Measurements from ENCODE around the gene SESN1. TPM values are rescaled to one million over a fixed set of nuclear protein-coding genes. Genes with fewer than 3 reads are reported as not detected.

The SESN1 gene
- total and polyA plus RNA-seq, 3 donors from 2014 or later: 82.0 to 152 (median 132) TPM

- 83 to 89% methylated on average over 4 of the region's 4 CpGs for WGBS, 2 donors
- intact Hi-C loops (cut with DNase I; ENCODE audit: low total_unique reads): no loop called here
- no peaks in the 10 kb centered on the region for H3K9me3 ChIP-seq
- DNase-seq: no peak
- H3K4me3 ChIP-seq: no peak overlapping the region
- no peaks in the 10 kb centered on the region for H3K36me3 ChIP-seq (ENCODE audit: low read depth, missing control alignments)
- no peaks in the 10 kb centered on the region for H3K27me3 ChIP-seq
- peak overlapping the region in 1 of 2 donors; percentile 68 for H3K27ac ChIP-seq
- TF ChIP-seq POLR2A (IDR thresholded peaks at IDR 0.05) (no peak), CTCF (IDR thresholded peaks at IDR 0.05) (no peak)
- H3K4me1 ChIP-seq: peaks cover 29% of the 10 kb centered on the region
These were observed 31.8 kb downstream of the SESN1 start for GRCh38 chr6:109062767-109063352.

DNA sequence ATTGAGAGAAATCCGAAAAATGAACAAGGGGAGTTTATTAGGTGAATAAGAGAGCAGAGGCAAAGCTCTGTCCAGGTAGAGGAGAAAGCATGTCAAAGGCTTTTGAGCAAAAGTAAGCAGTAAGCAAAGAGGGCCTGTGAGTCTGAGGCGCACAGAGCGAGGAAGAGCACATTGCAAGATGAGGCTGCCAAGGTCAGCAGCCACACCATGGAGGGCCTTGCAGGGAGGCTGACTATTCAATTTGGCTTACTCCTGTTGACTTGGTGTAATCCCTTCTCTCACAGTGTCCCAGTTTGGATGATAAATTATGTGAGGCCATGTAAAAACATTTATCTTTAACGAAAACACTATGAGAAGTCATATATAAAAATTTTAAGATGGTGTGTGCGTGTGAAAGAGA lies 32.4 kb downstream of the SESN1 start:
- TF ChIP-seq CTCF (IDR thresholded peaks at IDR 0.05): no peak
- no peak for TF ChIP-seq POLR2A (IDR thresholded peaks at IDR 0.05)
- H3K9me3 ChIP-seq: no peaks in the 10 kb centered on the region
- H3K27me3 ChIP-seq: no peaks in the 10 kb centered on the region
- no peak overlapping the region for H3K4me3 ChIP-seq
- peak; percentile 42 for DNase-seq
- H3K36me3 ChIP-seq (ENCODE audit: low read depth, missing control alignments): no peaks in the 10 kb centered on the region
- intact Hi-C loops (cut with DNase I; ENCODE audit: low total_unique reads): no loop called here
- peaks cover 35% of the 10 kb centered on the region for H3K4me1 ChIP-seq
- peak overlapping the region in 1 of 2 donors; percentile 68 for H3K27ac ChIP-seq
- 51 to 68% methylated on average over 5 of the region's 5 CpGs for WGBS, 2 donors

GRCh38 chr6:109060571-109060970 lies 34.1 kb downstream of the SESN1 start:
- TF ChIP-seq CTCF (IDR thresholded peaks at IDR 0.05) (no peak), POLR2A (IDR thresholded peaks at IDR 0.05) (no peak)
- H3K4me1 ChIP-seq: peaks cover 41% of the 10 kb centered on the region
- intact Hi-C loops (cut with DNase I; ENCODE audit: low total_unique reads): no loop called here

GRCh38 chr6:109059571-109060021 lies 35.0 kb downstream of the SESN1 start:
- Histone ChIP-seq H3K4me1 (peaks cover 41% of the 10 kb centered on the region), H3K27me3 (no peaks in the 10 kb centered on the region), H3K36me3 (ENCODE audit: low read depth, missing control alignments) (no peaks in the 10 kb centered on the region), H3K4me3 (peak overlapping the region in 1 of 2 donors; percentile 1), H3K9me3 (no peaks in the 10 kb centered on the region), H3K27ac (peak overlapping the region; percentile 60 to 68)
- peak in 2 of 3 experiments; percentile 31 to 38 for TF ChIP-seq CTCF (IDR thresholded peaks at IDR 0.05)
- TF ChIP-seq POLR2A (IDR thresholded peaks at IDR 0.05): no peak
- intact Hi-C loops (cut with DNase I; ENCODE audit: low total_unique reads): no loop called here
- no peak for DNase-seq
- 43 to 47% methylated on average over 4 of the region's 4 CpGs for WGBS, 2 donors

More at GRCh38 chr6:109060571-109060970, 34.1 kb downstream of the SESN1 start:
- Histone ChIP-seq H3K4me3 (no peak overlapping the region), H3K9me3 (no peaks in the 10 kb centered on the region), H3K36me3 (ENCODE audit: low read depth, missing control alignments) (no peaks in the 10 kb centered on the region), H3K27ac (peak overlapping the region; percentile 60 to 68), H3K27me3 (no peaks in the 10 kb centered on the region)
- 55 to 58% methylated on average over 2 of the region's 2 CpGs for WGBS, 2 donors
- DNase-seq: no peak

DNA sequence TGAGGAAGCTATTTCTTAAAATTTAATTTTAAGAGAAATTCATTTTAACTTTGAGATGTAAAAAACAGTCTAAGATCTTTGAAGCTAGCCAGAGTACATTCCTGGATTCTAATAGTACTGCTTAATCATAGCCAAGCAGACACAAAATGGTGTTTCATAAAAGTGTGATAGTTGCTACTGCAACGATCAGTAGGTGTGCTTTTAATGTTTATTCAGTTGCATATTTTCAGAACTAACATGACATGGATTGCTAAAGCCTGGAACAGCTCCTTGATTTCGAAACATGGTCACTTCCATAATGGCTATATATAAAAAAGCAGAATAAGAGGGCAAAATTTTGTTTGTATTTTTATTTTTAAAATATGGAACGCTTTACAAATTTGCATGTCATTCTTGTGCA lies 35.5 kb downstream of the SESN1 start:
- H3K4me3 ChIP-seq: peak overlapping the region in 1 of 2 donors; percentile 1

More for the DNA sequence above, 35.5 kb downstream of the SESN1 start:
- no peaks in the 10 kb centered on the region for H3K36me3 ChIP-seq (ENCODE audit: low read depth, missing control alignments)
- DNase-seq: no peak
- H3K4me1 ChIP-seq: peaks cover 41% of the 10 kb centered on the region
- H3K27ac ChIP-seq: peak overlapping the region; percentile 60 to 68
- 72 to 73% methylated on average over 3 of the region's 3 CpGs for WGBS, 2 donors
- TF ChIP-seq POLR2A (IDR thresholded peaks at IDR 0.05): no peak
- TF ChIP-seq CTCF (IDR thresholded peaks at IDR 0.05): no peak
- intact Hi-C loops (cut with DNase I; ENCODE audit: low total_unique reads): no loop called here
- H3K27me3 ChIP-seq: no peaks in the 10 kb centered on the region
- H3K9me3 ChIP-seq: no peaks in the 10 kb centered on the region
